OCI-LY7 (cell line): ENCODE data around the gene SLC37A2. TPM values are rescaled to one million over a fixed set of nuclear protein-coding genes. Genes with fewer than 3 reads are reported as not detected.
"Not testable (repeated sequence)": the region's sequence is repeated elsewhere in the genome, so short reads cannot be mapped to it uniquely, and the experiment has no call there.

Experiments used
- BruUV-seq: library from RNA; stranded (reverse); fragments of 400-500 nt; replicated peaks from 2 replicates; lab custom pipeline; 2021; lab: Mats Ljungman, UMichigan
- CTCF ChIA-PET: fragments of 300-600 bp; sonication (Branson Sonifier 250); formaldehyde crosslinking; loops from one replicate; lab custom pipeline; 2022; ENCODE audit warnings: antibody characterized with exemption; ENCODE audit not compliant: unreplicated experiment; lab: Charles Lee
- POLR2A ChIA-PET: fragments of 300-600 bp; sonication (Branson Sonifier 250); formaldehyde crosslinking; loops from one replicate; lab custom pipeline; 2022; ENCODE audit warnings: antibody characterized with exemption; lab: Charles Lee
- DNase-seq: peaks from one replicate; pipeline ENCODE4 v3.0.0-alpha.2; 2015; ENCODE audit warnings: low spot score
- H2AFZ ChIP-seq: fragments of 200-600 bp; sonication (generic), shearing (Covaris generic); 2 replicates; pipeline ENCODE4 v1.6.1; 2014; ENCODE audit warnings: mild to moderate bottlenecking, antibody characterized with exemption, low read length, moderate library complexity
- H3K27ac ChIP-seq: fragments of 200-600 bp; sonication (generic); 2 replicates; pipeline ENCODE4 v1.5.1; 2014; ENCODE audit warnings: mixed run types, low read depth, mild to moderate bottlenecking, moderate library complexity, low read length, inconsistent platforms; ENCODE audit not compliant: poor library complexity, severe bottlenecking
- H3K36me3 ChIP-seq: fragments of 200-600 bp; sonication (generic); 2 replicates; pipeline ENCODE4 v1.6.1; 2014; ENCODE audit warnings: mild to moderate bottlenecking, antibody characterized with exemption, low read length, moderate library complexity, mixed read lengths; ENCODE audit not compliant: insufficient read depth
- H3K4me1 ChIP-seq: fragments of 200-600 bp; sonication (generic); 2 replicates; pipeline ENCODE4 v1.5.1; 2014; ENCODE audit warnings: mild to moderate bottlenecking, low read length; ENCODE audit not compliant: insufficient read depth, poor library complexity, severe bottlenecking
- H3K4me2 ChIP-seq: fragments of 200-600 bp; sonication (generic); 2 replicates; pipeline ENCODE4 v1.6.1; 2014; ENCODE audit warnings: mild to moderate bottlenecking, low read length
- H3K4me3 ChIP-seq: fragments of 200-600 bp; sonication (generic); 2 replicates; pipeline ENCODE4 v1.5.1; 2014; ENCODE audit warnings: mild to moderate bottlenecking, low read depth, low read length; ENCODE audit not compliant: poor library complexity, severe bottlenecking
- H3K79me2 ChIP-seq: fragments of 200-600 bp; sonication (generic); 2 replicates; pipeline ENCODE4 v1.6.1; 2016; ENCODE audit warnings: low read depth, mild to moderate bottlenecking, low read length, moderate library complexity, mixed read lengths; ENCODE audit not compliant: insufficient read depth
- H3K9me2 ChIP-seq: fragments of 200-600 bp; sonication (generic); 2 replicates; pipeline ENCODE4 v1.6.1; 2016; ENCODE audit warnings: mild to moderate bottlenecking, low read length, mixed read lengths; ENCODE audit not compliant: insufficient read depth
- H3K9me3 ChIP-seq: fragments of 200-600 bp; sonication (generic); 2 replicates; pipeline ENCODE4 v1.6.1; 2014; ENCODE audit warnings: mild to moderate bottlenecking, mixed run types, low read length, mixed read lengths
- H4K20me1 ChIP-seq: fragments of 200-600 bp; sonication (generic); 2 replicates; pipeline ENCODE4 v1.6.1; 2014; ENCODE audit warnings: mild to moderate bottlenecking, antibody characterized with exemption, low read length, moderate library complexity, mixed read lengths; ENCODE audit not compliant: insufficient read depth
- EZH2phosphoT487 ChIP-seq: fragments of 200-600 bp; sonication (generic); IDR thresholded peaks from 2 replicates; pipeline ENCODE4 v1.6.1; 2018; ENCODE audit warnings: low read depth, borderline replicate concordance, mild to moderate bottlenecking, mixed run types, antibody characterized with exemption, low read length, moderate library complexity, mixed read lengths
- intact Hi-C: fragments of 100-400 bp; cut with micrococcal nuclease; formaldehyde crosslinking; loops from one replicate; pipeline ENCODE4 v1.10.0; 2022; ENCODE audit not compliant: unreplicated experiment
- total RNA-seq, 2 experiments: library from RNA; depleted of rRNA in 1 of 2; stranded (reverse); fragments of >200 nt in 1 of 2; shearing (Covaris generic) in 1 of 2; gene quantifications; 2 replicates each; pipeline ENCODE4 v1.2.3, GENCODE V29; 2014 to 2022
- TF ChIP-seq, protein P1 (sequence below): fragments of 200-600 bp; sonication (generic); conservative IDR thresholded peaks from 2 replicates; pipeline ENCODE4 v1.5.1; 2014; ENCODE audit warnings: mild to moderate bottlenecking, antibody characterized with exemption, low read length, moderate library complexity, mixed read lengths

The SLC37A2 gene
- total RNA-seq, 2 experiments from 2014 or later = 0.57 to 0.93 TPM

DNA sequence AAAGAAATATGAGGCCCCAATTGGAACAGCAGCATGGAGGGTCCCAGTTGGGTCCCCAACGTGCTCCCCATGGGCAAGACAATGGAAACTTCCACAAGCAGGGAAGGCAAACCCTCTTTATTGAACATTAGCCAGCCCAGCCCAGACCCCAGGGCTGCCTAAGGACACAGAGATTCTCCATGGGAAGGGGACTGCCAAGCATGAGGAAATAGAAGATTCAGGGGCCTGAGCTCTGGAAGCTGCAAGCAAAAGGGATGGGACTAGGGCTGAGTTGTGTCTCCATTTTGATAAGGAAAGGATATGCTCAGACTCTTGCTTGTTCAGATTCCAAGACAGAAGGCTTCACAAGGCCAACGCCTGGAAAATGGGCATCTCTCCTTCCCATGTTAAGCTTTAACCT, 25.0 kb downstream of the SLC37A2 start:
- Histone ChIP-seq H3K4me2 (no peak overlapping the region), H3K79me2 (no peaks in the 10 kb centered on the region), H3K4me1 (no peaks in the 10 kb centered on the region), H3K27ac (no peak overlapping the region), H3K9me3 (no peaks in the 10 kb centered on the region), H3K36me3 (no peaks in the 10 kb centered on the region), H3K9me2 (no peaks in the 10 kb centered on the region), H3K4me3 (no peak overlapping the region), H2AFZ (no peak overlapping the region), H4K20me1 (no peaks in the 10 kb centered on the region)
- BruUV-seq = no TSS peak
- TF ChIP-seq EZH2phosphoT487 = no peak
- TF ChIP-seq, protein P1, sequence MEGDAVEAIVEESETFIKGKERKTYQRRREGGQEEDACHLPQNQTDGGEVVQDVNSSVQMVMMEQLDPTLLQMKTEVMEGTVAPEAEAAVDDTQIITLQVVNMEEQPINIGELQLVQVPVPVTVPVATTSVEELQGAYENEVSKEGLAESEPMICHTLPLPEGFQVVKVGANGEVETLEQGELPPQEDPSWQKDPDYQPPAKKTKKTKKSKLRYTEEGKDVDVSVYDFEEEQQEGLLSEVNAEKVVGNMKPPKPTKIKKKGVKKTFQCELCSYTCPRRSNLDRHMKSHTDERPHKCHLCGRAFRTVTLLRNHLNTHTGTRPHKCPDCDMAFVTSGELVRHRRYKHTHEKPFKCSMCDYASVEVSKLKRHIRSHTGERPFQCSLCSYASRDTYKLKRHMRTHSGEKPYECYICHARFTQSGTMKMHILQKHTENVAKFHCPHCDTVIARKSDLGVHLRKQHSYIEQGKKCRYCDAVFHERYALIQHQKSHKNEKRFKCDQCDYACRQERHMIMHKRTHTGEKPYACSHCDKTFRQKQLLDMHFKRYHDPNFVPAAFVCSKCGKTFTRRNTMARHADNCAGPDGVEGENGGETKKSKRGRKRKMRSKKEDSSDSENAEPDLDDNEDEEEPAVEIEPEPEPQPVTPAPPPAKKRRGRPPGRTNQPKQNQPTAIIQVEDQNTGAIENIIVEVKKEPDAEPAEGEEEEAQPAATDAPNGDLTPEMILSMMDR = no peak
- ChIA-PET POLR2A (interaction anchor here (0.7 kb wide), 1 partner anchor 39 kb away, joined by 3 read pairs; no protein-coding TSS in a partner anchor), CTCF (no interaction called here)
- no peak for DNase-seq
- intact Hi-C loops = no loop called here

DNA sequence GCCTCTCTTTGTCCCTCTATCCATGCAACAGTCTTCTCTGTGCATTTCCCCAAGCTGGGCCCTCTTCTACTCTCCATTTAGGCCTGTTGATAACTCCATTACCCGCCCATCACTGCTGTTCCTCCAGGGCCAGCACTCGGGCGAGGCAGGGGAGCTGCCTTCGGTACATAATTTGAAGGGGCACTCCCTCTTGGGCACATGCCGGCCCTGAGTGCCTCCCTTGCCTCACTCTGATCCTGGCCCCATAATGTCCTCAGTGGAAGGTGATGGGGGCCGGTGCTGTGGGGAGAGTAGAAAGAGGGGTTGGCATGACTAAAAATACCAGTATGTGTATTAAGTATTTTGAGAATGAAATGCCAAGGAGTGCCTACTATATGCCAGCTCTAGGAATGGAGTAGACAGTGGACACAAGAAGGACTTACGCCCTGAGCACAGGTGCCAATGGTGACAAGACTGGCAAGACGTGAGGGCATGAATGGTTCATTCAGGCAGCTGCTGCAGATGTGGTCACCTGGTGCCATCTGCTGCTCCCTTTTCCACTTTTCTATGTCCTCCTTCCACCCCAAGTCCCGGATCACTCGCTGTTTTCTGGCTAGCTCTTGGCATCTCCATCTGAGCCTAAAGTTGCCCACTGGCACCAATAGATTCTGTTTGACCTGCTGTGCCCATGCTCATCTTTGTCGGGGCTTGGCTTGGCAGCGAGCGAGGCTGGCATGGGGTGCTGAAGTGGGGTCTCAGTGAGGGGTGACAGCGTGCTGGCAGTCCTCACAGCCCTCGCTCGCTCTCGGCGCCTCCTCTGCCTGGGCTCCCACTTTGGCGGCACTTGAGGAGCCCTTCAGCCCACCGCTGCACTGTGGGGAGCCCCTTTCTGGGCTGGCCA, 25.7 kb downstream of the SLC37A2 start:
- DNase-seq = no peak
- H3K9me3 ChIP-seq = no peaks in the 10 kb centered on the region
- no peak for TF ChIP-seq EZH2phosphoT487
- TF ChIP-seq, protein P1 = no peak
- H2AFZ ChIP-seq = no peak overlapping the region
- ChIA-PET POLR2A (no interaction called here), CTCF (no interaction called here)
- H3K79me2 ChIP-seq = no peaks in the 10 kb centered on the region
- intact Hi-C loops = no loop called here
- BruUV-seq = no TSS peak
- H3K4me1 ChIP-seq = no peaks in the 10 kb centered on the region
- no peaks in the 10 kb centered on the region for H3K36me3 ChIP-seq
- no peaks in the 10 kb centered on the region for H4K20me1 ChIP-seq
- H3K4me3 ChIP-seq = no peak overlapping the region
- no peak overlapping the region for H3K27ac ChIP-seq
- no peaks in the 10 kb centered on the region for H3K9me2 ChIP-seq
- no peak overlapping the region for H3K4me2 ChIP-seq

DNA sequence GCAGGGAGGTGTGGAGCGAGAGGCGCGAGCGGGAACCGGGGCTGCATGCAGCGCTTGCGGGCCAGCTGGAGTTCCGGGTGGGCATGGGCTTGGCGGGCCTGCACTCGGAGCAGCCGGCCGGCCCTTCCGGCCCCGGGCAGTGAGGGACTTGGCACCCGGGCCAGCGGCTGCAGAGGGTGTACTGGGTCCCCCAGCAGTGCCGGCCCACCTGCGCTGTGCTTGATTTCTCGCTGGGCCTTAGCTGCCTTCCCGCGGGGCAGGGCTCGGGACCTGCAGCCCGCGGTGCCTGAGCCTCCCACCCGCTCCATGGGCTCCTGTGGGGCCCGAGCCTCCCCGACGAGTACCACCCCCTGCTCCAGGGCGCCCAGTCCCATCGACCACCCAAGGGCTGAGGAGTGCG, 26.4 kb downstream of the SLC37A2 start:
- H3K9me2 ChIP-seq, H3K27ac ChIP-seq, DNase-seq, H3K4me2 ChIP-seq, H4K20me1 ChIP-seq, intact Hi-C loops, H2AFZ ChIP-seq, H3K4me3 ChIP-seq, BruUV-seq, H3K4me1 ChIP-seq, H3K79me2 ChIP-seq, H3K9me3 ChIP-seq, CTCF ChIA-PET, H3K36me3 ChIP-seq: not testable (repeated sequence)
- POLR2A ChIA-PET = interaction anchor here (1.1 kb wide), 1 partner anchor 9 kb away, joined by 4 read pairs; no protein-coding TSS in a partner anchor

DNA sequence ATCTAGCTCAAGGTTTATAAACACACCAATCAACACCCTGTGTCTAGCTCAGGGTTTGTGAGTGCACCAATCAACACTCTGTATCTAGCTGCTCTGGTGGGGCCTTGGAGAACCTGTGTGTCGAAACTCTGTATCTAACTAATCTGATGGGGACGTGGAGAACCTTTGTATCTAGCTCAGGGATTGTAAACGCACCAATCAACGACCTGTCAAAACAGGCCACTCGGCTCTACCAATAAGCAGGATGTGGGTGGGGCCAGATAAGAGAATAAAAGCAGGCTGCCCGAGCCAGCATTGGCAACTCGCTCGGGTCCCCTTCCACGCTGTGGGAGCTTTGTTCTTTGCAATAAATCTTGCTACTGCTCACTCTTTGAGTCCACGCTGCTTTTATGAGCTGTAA, 27.0 kb downstream of the SLC37A2 start:
- ChIA-PET CTCF (interaction anchor here (1.4 to 1.6 kb wide), 3 partner anchors 34 to 52 kb away, joined by 5 to 12 read pairs (median 6); no protein-coding TSS in a partner anchor), POLR2A (interaction anchor here (1.1 to 1.2 kb wide), 2 partner anchors 8 to 16 kb away, joined by 4 to 5 read pairs; no protein-coding TSS in a partner anchor)
- not testable (repeated sequence) for H3K4me2 ChIP-seq, H2AFZ ChIP-seq, H3K9me2 ChIP-seq, H4K20me1 ChIP-seq, H3K4me3 ChIP-seq, H3K9me3 ChIP-seq, BruUV-seq, H3K79me2 ChIP-seq, H3K27ac ChIP-seq, H3K4me1 ChIP-seq, H3K36me3 ChIP-seq, DNase-seq
- intact Hi-C loops = loop anchor here (2.0 kb wide), 1 partner anchor 259 kb away; no protein-coding TSS in a partner anchor
